ENCODE data around the gene TNFAIP8.

TNFAIP8 gene

DNA sequence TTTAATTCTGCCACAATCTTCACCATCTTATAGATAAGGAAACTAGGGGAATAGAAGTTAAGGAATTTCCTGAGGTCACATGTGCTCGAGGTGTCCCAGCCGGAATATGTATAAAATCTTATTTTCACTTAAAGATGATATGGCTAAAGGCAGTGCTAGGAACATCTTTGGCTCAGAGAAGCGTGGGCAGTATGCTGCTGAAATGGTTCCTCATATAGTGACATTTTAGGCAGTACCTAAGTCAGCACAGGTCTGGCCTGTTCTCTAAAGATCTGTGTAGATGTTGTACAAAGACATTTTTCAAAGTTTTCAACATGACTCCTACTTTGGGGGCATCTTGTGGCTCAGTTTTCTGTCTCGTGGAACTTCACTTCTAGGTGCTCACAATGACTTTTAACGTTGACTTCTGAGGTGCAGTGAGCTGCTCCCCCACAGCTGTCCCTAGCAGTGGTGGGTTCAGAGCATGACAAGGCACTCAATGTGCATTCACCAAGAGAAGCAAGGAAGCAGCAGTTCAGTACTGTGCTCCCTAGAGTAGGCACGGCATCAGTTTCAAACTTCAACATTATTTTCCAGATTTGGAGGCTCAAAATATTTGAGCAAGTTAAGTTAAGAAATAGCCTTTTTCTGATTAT is 40.3 kb downstream of the TNFAIP8 start:
- TF ChIP-seq GATA2 (IDR thresholded peaks at IDR 0.05; ENCODE audit: low read depth, low read length) (no peak), GATA3 (IDR thresholded peaks at IDR 0.05; ENCODE audit: low read depth, low read length) (no peak)

DNA sequence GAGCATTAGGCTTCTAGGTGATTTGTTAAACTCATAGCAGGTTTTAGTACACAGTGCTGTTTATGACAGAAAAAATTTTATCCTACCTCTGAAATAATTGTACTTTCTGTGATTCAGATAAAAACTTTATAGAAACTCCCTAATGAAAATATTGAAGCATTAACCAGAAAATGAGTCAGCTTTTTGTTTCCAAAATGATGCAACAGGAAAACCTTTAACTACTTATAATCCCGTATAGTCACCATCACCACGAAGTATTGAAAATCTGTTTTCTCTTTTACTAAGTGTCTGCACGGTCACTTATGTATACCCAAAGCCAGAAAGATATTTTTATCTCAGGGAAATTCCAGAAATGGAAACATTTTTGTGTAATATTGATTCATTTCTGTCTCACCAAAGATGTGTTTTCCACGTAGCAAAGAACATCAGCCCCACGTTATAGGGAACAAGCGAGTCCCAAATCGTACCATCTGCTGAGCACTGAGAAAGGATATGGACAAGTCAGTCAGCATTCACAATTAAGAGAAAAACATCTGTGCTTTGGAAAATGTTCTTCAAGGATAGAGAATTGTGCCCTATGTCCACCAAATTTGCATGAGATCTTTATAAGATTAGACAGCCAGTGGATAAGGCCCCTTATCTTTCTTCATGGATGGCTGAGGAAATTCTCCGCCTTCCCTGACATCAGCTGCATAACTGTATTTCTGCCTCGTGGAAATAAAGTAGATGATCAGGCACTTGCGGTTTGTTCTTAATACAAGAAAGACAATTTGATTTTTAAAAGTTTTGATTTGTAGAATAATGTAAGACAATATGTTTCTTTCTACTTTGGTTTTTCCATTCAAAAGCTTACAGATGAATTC is 41.9 kb downstream of the TNFAIP8 start:
- no peak for TF ChIP-seq GATA2 (IDR thresholded peaks at IDR 0.05; ENCODE audit: low read depth, low read length)
- TF ChIP-seq GATA3 (IDR thresholded peaks at IDR 0.05; ENCODE audit: low read depth, low read length): no peak

DNA sequence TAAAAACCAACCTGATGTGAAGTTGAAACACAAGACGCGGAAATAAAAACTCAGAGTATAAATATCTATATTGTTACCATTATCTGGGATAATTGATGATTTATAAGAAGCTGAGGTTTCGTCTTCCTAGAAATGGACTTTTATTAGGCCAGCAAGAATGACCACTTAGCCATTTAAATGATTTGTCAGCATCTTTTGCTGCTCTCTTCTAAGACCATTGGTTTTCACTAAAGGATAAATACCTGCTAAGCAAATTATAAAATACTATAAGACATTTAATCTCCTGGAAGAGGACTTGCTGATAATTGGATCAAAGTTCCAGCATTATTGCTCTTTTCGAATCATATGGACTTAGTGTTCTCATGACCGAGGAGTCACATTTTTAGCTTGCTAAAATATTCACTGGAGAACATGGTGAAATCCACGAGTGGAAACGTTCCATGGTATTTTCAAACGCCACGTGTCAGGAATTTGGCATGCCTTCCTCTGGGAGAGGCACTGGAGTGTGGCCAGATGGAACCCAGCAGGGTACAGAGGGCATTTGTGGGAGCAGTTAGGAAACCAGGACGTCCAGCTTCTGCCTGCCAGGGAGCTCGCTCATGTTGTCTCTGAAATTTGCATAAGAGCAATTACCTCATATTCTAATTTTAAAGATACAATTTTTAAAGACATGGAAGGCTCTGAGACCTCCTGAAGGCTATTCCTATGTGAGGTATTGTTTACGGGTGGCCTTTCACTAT is 43.1 kb downstream of the TNFAIP8 start:
- TF ChIP-seq GATA2 (IDR thresholded peaks at IDR 0.05; ENCODE audit: low read depth, low read length): no peak
- no peak for TF ChIP-seq GATA3 (IDR thresholded peaks at IDR 0.05; ENCODE audit: low read depth, low read length)

DNA sequence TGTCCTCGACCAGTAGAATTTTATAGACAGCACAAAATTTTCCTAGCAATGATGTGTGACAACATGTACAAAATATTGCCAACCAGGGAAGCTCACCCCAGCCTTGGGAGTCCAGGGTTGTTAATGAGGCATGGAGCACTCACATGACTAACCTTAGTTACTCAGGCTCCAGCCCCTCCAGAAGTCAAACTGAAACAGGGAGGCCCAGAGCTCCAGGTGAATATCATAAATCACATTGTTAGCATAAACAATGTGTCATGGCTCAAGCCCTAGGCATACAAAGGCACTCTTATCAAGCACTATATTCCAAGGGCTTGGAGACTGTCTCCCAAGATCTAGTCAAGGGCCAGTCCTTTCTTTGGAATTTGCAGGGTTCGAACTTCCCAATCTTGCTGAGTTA is 44.4 kb downstream of the TNFAIP8 start:
- TF ChIP-seq GATA2 (IDR thresholded peaks at IDR 0.05; ENCODE audit: low read depth, low read length) (no peak), GATA3 (IDR thresholded peaks at IDR 0.05; ENCODE audit: low read depth, low read length) (no peak)

DNA sequence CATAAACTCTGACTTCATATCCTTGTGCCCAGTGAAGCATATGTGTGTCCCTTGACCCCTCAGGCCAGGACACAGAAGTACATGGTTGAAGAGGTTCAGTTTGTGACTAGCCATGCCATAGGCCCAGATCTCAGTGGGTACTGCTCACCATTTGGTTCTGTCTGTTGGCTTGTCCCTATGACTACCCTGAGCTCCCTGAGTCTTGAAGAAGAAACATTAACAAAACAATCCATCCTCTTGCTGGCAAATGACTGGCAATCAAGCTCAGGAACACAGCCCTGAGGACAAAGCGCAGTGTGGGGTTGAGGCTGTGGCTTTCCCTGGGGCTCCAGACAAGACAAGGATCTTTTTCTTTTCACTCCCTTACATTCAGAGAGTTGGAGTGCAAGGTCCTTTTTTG is 46.3 kb downstream of the TNFAIP8 start:
- TF ChIP-seq GATA2 (IDR thresholded peaks at IDR 0.05; ENCODE audit: low read depth, low read length) (no peak), GATA3 (IDR thresholded peaks at IDR 0.05; ENCODE audit: low read depth, low read length) (no peak)

DNA sequence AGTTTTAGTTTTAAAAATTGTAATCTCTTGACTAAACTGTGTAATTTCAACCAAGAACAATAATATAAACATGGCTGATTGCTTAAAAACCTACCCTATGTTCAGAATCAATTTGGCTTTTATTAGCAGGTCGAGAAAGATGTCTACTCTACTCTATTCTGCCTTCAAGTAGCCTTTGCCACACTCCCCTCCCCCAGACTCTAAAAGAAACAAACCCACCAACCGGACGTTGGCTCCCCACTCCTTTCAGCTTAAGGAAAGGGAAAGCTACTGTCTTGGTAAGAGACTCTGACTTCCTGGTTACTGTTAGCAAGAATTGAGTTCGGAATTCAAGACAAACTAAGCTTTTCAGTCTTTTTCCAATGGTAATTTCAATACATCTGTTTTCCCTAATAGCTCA is 46.7 kb downstream of the TNFAIP8 start:
- TF ChIP-seq GATA3 (IDR thresholded peaks at IDR 0.05; ENCODE audit: low read depth, low read length) (no peak), GATA2 (IDR thresholded peaks at IDR 0.05; ENCODE audit: low read depth, low read length) (no peak)

DNA sequence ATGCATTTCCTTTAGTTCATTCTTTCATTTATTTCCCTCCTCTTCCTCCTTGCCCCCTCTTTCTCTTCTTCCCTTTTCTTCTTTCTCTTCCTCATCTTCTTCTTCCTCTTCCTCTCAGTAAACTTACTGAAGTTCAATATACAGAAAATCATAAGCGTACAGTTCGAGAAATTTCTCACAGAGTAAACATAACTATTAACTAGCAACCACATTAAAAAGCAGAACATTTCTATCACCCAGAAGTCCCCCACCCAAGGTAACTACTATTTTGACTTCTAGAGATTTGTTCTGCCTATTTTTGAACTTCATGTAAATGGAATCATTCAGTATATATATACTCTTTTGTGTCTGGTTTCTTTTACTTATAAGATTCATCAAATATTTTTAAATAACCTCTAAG is 48.2 kb downstream of the TNFAIP8 start:
- no peak for TF ChIP-seq GATA3 (IDR thresholded peaks at IDR 0.05; ENCODE audit: low read depth, low read length)
- no peak for TF ChIP-seq GATA2 (IDR thresholded peaks at IDR 0.05; ENCODE audit: low read depth, low read length)

DNA sequence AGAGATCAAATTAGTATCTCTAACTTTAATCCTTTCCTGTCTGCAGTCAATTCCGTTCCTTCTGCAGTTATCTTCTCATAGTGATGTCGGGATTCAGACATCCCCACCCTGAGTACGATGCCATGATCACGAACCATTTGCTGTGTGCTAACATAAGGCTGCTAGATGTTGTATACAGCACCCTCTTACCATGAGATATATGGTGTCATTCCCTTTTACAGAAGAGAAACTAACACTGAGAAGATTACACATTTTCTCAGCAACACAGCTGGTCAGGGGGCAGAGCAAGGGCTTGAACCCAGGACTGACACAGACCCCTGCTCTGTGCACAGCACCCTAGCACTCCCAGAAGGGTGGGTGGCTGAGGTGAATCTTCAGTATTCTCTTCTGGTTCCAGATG is 49.6 kb downstream of the TNFAIP8 start:
- TF ChIP-seq GATA2 (IDR thresholded peaks at IDR 0.05; ENCODE audit: low read depth, low read length) (no peak), GATA3 (IDR thresholded peaks at IDR 0.05; ENCODE audit: low read depth, low read length) (no peak)

DNA sequence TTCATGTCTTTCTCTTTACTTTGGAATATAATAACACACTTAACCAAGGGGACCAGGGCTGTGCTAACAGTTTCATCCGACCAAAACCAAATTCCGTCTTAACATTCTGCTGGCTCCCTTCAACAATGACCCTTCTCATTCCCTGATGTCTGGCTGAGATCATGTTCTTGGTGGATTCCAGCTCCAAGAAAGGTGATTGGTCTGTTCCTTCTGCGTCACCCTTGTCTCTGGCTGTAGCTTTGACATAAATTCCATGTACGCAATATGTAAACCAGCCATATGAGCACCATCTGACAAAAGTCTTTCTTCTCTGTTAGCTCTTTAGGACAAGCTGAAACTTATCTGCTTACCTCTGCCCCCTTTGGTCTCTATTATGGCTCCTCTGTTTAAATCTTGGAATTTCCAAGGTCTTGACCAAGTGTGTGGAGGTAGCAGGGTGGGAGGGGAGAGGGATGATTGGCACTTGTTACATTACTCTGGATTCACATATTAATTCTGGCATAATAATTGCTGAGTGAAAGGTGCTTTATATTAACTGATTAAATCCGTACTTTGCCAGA is 50.8 kb downstream of the TNFAIP8 start:
- TF ChIP-seq GATA3 (IDR thresholded peaks at IDR 0.05; ENCODE audit: low read depth, low read length): no peak
- TF ChIP-seq GATA2 (IDR thresholded peaks at IDR 0.05; ENCODE audit: low read depth, low read length): no peak

DNA sequence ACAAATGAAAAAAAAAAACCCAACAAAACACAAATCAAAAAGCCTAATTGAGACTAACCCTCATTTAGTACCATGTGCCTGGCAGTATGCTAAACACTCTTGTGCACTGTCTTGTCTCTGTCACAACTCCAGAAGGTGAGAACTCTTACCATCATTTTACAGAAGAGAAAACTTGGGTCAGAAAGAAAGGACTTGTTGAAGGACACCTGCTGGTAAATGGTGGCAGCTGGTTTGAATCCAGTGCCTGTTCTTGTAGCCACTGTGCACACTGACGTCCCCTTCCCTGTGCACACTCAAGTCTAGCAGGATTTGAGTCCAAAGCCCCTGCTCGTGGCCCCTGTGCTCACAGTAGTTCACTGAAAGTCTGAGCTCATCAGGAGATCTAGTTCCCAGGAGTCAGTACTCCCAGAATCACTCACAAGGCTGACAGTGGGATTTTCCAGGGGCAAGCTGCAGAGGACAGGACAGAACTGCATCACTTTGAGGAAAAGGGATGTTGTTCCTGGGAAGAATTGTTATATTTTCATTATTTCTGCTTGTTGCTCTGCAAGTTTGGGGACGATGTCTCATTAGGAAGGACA is 53.5 kb downstream of the TNFAIP8 start:
- TF ChIP-seq GATA2 (IDR thresholded peaks at IDR 0.05; ENCODE audit: low read depth, low read length) (no peak), GATA3 (IDR thresholded peaks at IDR 0.05; ENCODE audit: low read depth, low read length) (no peak)

DNA sequence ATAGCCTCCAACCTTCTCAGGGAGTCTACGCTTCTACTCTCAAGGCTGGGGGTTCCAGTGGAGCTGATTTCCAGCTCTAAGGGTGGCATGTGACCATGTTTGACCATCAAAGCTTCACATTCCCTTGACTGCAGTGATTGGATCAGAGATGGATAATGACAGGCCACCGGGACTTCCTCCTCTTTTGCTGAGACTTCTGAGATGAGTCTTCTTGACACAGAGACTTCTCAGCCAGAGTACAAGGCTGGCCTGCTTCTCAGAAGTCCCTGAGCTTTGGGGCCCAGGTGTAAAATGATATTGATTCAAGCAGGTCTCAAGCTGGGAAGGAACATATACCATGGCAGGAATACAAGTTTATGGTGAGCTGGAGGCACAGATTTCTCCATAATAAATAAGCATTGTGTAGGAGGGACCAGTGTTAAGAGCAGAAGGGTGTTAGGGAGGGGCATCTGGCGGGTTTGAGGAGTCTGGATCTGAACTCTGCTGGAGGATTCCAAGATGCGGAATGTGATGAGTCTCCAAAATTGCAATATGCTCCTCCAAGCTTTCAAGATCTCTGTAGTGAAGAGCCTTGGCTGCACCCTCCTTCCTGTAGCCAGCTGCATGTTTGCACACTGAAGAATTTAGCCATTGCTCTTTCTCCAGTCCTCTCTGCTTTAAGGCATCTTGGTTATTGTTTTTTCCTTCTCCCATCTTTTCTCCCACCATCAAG is 54.8 kb downstream of the TNFAIP8 start:
- TF ChIP-seq GATA2 (IDR thresholded peaks at IDR 0.05; ENCODE audit: low read depth, low read length) (no peak), GATA3 (IDR thresholded peaks at IDR 0.05; ENCODE audit: low read depth, low read length) (no peak)

DNA sequence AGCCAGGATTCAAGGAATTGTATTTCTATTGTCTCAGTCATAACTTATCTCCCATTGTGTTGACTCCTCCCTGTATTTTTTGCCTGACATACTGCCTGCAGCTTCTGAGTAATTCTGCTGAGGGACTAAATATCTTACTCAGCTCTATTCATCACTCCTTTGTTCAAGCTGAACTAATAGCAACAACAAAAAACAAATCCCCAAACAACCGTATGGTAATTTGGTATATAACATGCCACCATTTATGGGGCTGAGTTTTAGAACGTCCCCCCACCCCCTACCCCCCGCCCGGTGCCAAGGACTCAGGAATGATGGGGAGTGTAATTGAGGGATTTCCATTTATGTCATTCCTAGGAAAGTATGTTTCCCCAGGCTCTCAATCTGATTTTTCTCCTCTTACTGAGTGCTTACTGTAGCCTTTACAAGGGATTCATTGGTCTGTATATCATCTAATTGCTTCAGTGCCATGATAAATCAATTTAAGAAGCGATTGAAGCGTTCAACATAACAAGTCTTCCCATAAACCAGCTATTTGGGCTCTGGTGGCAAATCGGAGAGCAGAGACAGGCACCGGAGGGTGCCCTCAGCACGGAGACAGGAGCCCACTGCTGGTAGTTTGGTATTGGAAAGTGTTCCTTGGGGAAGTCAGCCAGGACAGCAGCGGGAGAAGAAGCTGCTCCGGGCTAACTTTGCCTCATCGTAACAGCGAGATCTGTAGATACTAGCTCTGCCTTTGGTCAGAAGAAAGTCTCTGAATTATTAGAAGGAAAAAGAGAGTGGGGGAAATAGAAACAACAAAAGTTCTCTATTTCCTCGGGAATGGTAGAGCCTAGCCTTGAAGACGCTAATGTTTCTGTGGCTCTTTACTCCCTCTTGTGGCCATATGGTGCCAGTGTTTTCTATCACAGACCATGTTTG is 55.8 kb downstream of the TNFAIP8 start:
- no peak for TF ChIP-seq GATA3 (IDR thresholded peaks at IDR 0.05; ENCODE audit: low read depth, low read length)
- TF ChIP-seq GATA2 (IDR thresholded peaks at IDR 0.05; ENCODE audit: low read depth, low read length): no peak
